ENCODE measurements around the gene KCNQ1. TPM values are rescaled to one million over a fixed set of nuclear protein-coding genes. Genes with fewer than 3 reads are reported as not detected.

KCNQ1 gene
- total and polyA plus RNA-seq, 2 of the 13 experiments (the other 11 are each of a cell fraction or from before 2014, with no cell fraction given) = 0.02 to 0.08 TPM

- ChIA-PET POLR2A (interaction anchor here (2.0 kb wide), 1 partner anchor 168 kb away, joined by 10 read pairs; the partner anchor contains the start of gene KCNQ1OT1), CTCF (ENCODE audit: low intra/inter-chr PET ratio, low total read pairs) (interaction anchor here (0.7 to 3.8 kb wide), 8 partner anchors 103 to 489 kb away, joined by 3 to 148 read pairs (median 6); partner anchors contain the start of gene CDKN1C)
- Histone ChIP-seq H3K9me3 (ENCODE audit: low read length) (no peaks in the 10 kb centered on the region), H3K4me3 (replicated peaks in 1 of 3; ENCODE audit: insufficient read depth in 1 of 3, low read depth in 2 of 3, low read length in 3 of 3) (no peak overlapping the region), H3K9ac (ENCODE audit: insufficient read depth, low read depth, low read length) (no peak overlapping the region), H3K27ac (ENCODE audit: extremely low read length, insufficient read depth, low read length) (no peak overlapping the region), H3K4me1 (ENCODE audit: insufficient read depth, low read length) (peaks cover 28% of the 10 kb centered on the region), H3K36me3 (replicated peaks in 1 of 2; ENCODE audit: control insufficient read depth in 1 of 2, insufficient read depth in 2 of 2, low read length in 2 of 2) (no peaks in the 10 kb centered on the region), H3K4me2 (ENCODE audit: low read depth, low read length) (no peak overlapping the region), H2AFZ (ENCODE audit: low read length) (no peak overlapping the region), H4K20me1 (ENCODE audit: insufficient read depth, low read length) (no peaks in the 10 kb centered on the region), H3K27me3 (ENCODE audit: control insufficient read depth in 1 of 2, insufficient read depth in 2 of 2, low read length in 2 of 2) (peaks cover 7 to 66% of the 10 kb centered on the region in 2 experiments; a peak in 4 of 5 replicates), H3K79me2 (ENCODE audit: insufficient read depth, low read length) (no peaks in the 10 kb centered on the region)
- ATAC-seq = no peak
- no peak for FAIRE-seq
- WGBS (ENCODE audit: low lambda C conversion rate) = 26% methylated on average over 14 of the region's 21 CpGs
- no peak for DNase-seq (ENCODE audit: low spot score)
- intact Hi-C loops (cut with micrococcal nuclease; ENCODE audit: unreplicated experiment) = loop anchor here (1.0 to 10.0 kb wide), 3 partner anchors 120 to 356 kb away; no protein-coding TSS in a partner anchor
- no TSS peak for BruUV-seq (replicated peaks)
- in situ Hi-C loops (cut with HindIII; ENCODE audit: extremely low pct_ligation_motif_present, low pct_unique_long_range_greater_than_20kb) = loop anchor here (5.0 to 10.0 kb wide), 3 partner anchors 105 to 355 kb away; partner anchors contain the start of gene CDKN1C
- no peak for TF ChIP-seq MAF1 (CRISPR knock-in tag; IDR thresholded peaks at IDR 0.05; ENCODE audit: borderline replicate concordance)
- no peak for TF ChIP-seq ZNF503 (CRISPR knock-in tag; IDR thresholded peaks at IDR 0.05)
- no peak for TF ChIP-seq ZBTB40 (IDR thresholded peaks at IDR 0.05)
- TF ChIP-seq ZBTB40 (CRISPR knock-in tag; IDR thresholded peaks at IDR 0.05) = 0 out of 2 replicates have a peak, but pooled peaks have one; percentile 20
- TF ChIP-seq ZNF337 (CRISPR knock-in tag; IDR thresholded peaks at IDR 0.05; ENCODE audit: borderline replicate concordance, low read depth) = no peak
- no peak; the same call in 1 of the 2 replicates for TF ChIP-seq BCL3 (CRISPR knock-in tag; IDR thresholded peaks at IDR 0.05)
- TF ChIP-seq ZNF772 (CRISPR knock-in tag; IDR thresholded peaks at IDR 0.05) = no peak
- TF ChIP-seq ZNF225 (CRISPR knock-in tag; IDR thresholded peaks at IDR 0.05) = peak; percentile 11; the same call in 1 of the 2 replicates
- TF ChIP-seq IRX3 (CRISPR knock-in tag; IDR thresholded peaks at IDR 0.05; ENCODE audit: borderline replicate concordance, low read depth) = 0 out of 2 replicates have a peak, but pooled peaks have one; percentile 11
- no peak for TF ChIP-seq RORA (CRISPR knock-in tag; IDR thresholded peaks at IDR 0.05)
- TF ChIP-seq GATAD2A (CRISPR knock-in tag; IDR thresholded peaks at IDR 0.05) = no peak
These were observed 87.3 kb downstream of the KCNQ1 start for GRCh38 chr11:2531987-2532703.

Data from HepG2 (cell line).